ENCODE data around the gene DCTN3. TPM values are rescaled to one million over a fixed set of nuclear protein-coding genes. Genes with fewer than 3 reads are reported as not detected.
A peak's percentile ranks its signal among the peaks of the same experiment; 100 is the strongest.
"Not testable (repeated sequence)": the region's sequence is repeated elsewhere in the genome, so short reads cannot be mapped to it uniquely, and the experiment has no call there.

The DCTN3 gene
- total and polyA plus RNA-seq, 5 experiments from 2014 or later: 60.0 to 140 (median 117) TPM

DNA sequence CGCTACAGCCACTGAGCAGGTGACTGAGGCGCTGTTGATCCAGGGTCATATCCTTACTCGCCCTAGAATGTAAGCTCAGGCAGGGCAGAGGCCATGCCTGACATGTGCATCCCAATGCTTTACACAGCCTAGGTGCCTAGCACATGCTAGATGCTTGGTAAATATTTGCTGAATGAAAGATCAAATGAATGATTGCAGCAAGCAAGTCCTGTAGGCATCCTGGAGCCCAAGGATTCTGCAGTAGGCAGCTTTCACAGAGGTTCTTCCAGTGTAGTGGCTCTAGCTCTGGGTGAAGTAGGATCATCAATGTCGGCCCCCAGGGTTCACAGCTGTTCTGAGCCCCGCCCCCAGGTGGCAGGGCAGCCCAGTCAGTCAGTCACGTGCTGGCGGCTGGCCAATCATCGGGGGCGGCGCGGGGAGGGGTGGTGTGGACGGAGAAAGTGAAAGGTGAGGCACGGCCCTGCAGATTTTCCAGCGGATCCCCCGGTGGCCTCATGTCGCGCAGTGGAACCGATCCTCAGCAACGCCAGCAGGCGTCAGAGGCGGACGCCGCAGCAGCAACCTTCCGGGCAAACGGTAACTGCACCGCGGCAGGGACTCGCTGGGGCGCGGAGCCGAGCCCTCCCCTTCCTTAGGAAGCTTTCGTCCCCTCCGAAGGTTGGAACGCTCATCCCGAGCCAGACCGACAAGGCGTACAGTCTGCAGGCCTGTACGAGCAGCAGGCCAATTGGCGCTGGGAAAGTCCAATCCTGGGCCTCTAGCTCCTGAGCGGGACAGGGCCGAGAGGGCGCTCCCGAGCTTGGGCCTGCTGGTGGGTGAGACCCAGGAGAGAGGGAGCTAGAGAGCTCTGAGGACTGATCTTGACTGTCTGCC lies 26.2 kb upstream of the DCTN3 start, which contains the start of gene GALT:
Gene GALT (plus strand): TSS at position 465 of the 873 bp plus-strand sequence. CDS start 30 bp downstream, at position 495.
- Mint-ChIP-seq H3K27me3 (no peaks in the 10 kb centered on the region), H3K4me3 (peak within 1 kb of the TSS; percentile 91 to 96 (median 93)), H3K36me3 (peaks cover 0 to 36% (median 6%) of the 10 kb centered on the region in 3 donors), H3K27ac (peak within 1 kb of the TSS; percentile 85 to 95 (median 92)), H3K4me1 (peaks cover 24 to 42% (median 31%) of the 10 kb centered on the region in 4 donors), H3K9me3 (no peaks in the 10 kb centered on the region)
- POLR2A ChIA-PET: interaction anchor here (0.5 to 4.1 kb wide), 17 partner anchors 9 to 601 kb away, joined by 3 to 55 read pairs (median 5); partner anchors contain the start of genes ARID3C, CCL27, DCTN3 and ENHO
- peak; percentile 89 to 90 for ATAC-seq
- peak; percentile 87 to 98 (median 94) for DNase-seq

DNA sequence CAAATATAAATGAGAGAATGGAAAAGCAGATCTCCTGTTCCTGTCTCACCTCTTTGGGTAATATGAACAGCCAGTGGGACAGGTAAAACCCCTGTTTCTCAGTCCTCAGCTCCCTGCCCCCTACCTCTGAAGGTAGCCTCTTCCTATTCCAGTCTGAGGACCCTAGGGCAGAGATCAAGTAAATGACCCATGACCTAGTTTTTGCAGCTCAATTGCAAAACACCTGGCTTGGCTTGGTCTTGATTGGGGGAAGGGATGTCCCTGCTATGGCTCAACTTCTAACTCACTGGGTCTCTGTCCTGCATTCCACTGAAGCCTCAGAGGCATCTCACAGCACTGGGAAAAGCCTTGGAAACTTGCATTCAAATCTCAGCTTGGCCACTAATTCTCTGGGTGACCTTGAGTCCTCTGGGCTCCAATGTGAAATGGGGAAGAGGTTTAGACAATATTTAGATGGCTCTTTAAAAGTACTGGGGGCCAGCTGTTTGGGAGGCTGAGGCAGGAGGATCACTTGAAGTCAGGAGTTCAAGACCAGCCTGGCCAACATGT lies 24.5 kb upstream of the DCTN3 start:
- H3K27ac Mint-ChIP-seq: peak overlapping the region in 1 of 10 donors; percentile 86
- no peaks in the 10 kb centered on the region for H3K27me3 Mint-ChIP-seq
- no peaks in the 10 kb centered on the region for H3K9me3 Mint-ChIP-seq
- H3K36me3 Mint-ChIP-seq: peaks cover 0 to 21% (median 6%) of the 10 kb centered on the region in 3 donors
- POLR2A ChIA-PET: interaction anchor here (0.6 to 4.1 kb wide), 6 partner anchors 15 to 122 kb away, joined by 3 to 17 read pairs (median 4); partner anchors contain the start of genes ARID3C, DCTN3, ENHO and RPP25L
- peak overlapping the region in 2 of 10 donors; percentile 15 to 42 for H3K4me3 Mint-ChIP-seq
- DNase-seq (no peak), ATAC-seq (no peak)
- H3K4me1 Mint-ChIP-seq: peaks cover 24 to 38% (median 31%) of the 10 kb centered on the region in 4 donors

DNA sequence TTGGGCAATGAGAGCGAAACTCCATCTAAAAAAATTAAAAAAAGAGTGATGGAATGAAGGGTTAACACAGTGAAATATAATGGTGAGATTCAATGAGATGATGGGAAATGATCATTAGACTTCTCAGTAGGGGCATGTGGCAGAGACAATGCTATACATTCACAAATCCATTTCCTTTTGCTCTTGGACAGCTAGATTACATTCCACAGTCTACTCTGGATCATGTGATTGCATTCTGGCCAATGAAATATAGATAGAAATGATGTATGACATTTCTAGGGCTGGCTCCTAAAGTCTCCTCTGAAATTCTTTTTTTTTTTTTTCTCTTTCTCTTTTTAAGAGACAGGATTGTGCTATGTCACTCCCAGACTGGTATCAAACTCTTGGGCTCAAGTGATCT lies 22.4 kb upstream of the DCTN3 start:
- DNase-seq (no peak), ATAC-seq (no peak)
- Mint-ChIP-seq H3K4me3 (no peak overlapping the region), H3K27ac (peak overlapping the region in 1 of 10 donors; percentile 11), H3K27me3 (no peaks in the 10 kb centered on the region), H3K9me3 (no peaks in the 10 kb centered on the region), H3K36me3 (no peaks in the 10 kb centered on the region), H3K4me1 (peaks cover 15 to 29% (median 24%) of the 10 kb centered on the region in 4 donors)
- POLR2A ChIA-PET: interaction anchor here (0.5 to 0.7 kb wide), 2 partner anchors 309 to 825 kb away, joined by 4 read pairs; no protein-coding TSS in a partner anchor

DNA sequence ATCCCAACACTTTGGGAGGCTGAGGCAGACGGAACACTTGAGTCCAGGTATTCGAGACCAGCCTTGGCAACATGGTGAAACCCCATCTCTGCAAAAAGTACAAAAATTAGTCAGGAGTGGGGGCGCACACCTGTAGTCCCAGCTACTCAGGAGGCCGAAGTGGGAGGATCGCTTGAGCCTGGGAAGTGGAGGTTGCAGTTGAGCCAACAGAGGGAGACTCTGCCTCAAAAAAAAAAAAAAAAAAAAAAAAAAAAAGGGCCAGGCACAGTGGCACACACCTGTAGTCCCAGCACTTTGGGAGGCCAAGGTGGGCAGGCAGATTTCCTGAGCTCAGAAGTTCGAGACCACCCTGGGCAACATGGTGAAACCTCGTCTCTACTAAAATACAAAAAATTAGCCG lies 19.0 kb upstream of the DCTN3 start:
- H3K9me3 Mint-ChIP-seq, H3K36me3 Mint-ChIP-seq, H3K4me3 Mint-ChIP-seq, DNase-seq, H3K27me3 Mint-ChIP-seq, ATAC-seq: not testable (repeated sequence)
- POLR2A ChIA-PET: interaction anchor here (0.7 to 3.3 kb wide), 4 partner anchors 15 to 363 kb away, joined by 4 to 32 read pairs (median 4); no protein-coding TSS in a partner anchor
- Mint-ChIP-seq H3K4me1 (peaks cover 12 to 34% (median 30%) of the 10 kb centered on the region in 4 donors), H3K27ac (peak overlapping the region in 2 of 10 donors; percentile 93)

DNA sequence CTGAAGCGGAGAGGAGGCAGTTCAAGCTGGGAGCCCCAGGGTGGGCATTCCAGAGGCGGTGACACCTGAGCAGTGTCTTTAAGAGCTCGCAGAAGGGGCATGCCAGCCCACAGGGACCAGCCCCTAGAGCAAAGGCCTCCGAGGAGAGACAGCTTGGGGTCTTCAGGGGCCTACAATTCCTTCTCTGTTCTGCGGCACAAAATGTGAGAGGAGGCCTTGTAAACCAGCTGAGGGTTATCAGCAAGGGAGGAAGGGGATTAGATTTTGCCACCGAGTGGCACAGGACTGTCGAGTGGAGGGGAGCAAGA lies 17.8 kb upstream of the DCTN3 start:
- Mint-ChIP-seq H3K9me3 (no peaks in the 10 kb centered on the region), H3K4me1 (peaks cover 16 to 42% (median 34%) of the 10 kb centered on the region in 4 donors), H3K27ac (peak overlapping the region; percentile 91 to 96 (median 94)), H3K27me3 (no peaks in the 10 kb centered on the region), H3K36me3 (peaks cover 0 to 4% (median 0%) of the 10 kb centered on the region in 3 donors), H3K4me3 (peak overlapping the region; percentile 82 to 93 (median 90))
- POLR2A ChIA-PET: interaction anchor here (0.5 to 5.5 kb wide), 19 partner anchors 9 to 1348 kb away, joined by 3 to 55 read pairs (median 6); partner anchors contain the start of genes ARID3C, CCL27, DCTN3 and ENHO
- DNase-seq (no peak), ATAC-seq (no peak)

DNA sequence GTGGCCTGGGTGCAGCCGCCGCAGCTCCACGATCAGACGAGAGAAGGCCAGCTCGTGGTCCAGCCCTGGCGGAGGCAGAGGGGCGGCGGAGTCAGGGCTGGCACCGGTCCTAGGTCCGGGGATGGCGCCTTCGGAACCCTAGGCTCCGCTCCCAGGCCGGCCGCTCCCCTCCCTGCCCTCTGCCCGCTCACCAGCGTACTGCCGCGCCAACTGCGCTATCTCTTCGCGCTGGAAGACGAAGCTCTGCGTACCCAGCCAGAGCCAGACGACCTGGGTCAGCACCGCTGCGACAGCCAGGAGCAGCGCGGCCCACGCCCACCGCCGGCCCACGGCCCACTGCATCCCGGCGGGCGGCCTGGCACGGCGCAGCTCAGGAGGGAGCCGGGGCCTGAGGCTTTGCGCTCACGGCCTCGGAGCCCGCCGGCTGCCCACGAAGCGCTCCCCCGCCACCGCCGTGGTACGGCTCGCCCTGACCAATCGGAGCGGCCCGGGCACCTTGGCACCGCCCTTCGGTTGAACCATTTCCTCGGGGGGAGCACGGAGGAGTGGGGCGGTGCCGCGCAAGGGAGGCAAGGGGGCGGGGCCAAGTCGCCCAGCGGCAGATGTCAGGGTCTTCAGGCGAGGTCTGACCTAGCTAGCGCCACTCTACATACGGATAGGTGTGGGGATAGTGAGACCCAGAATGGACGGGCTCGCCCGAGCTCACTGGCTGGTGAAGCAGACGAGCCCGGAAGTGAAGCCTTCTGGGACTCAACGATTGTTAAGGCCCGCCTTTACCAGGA lies 17.3 kb upstream of the DCTN3 start, which contains the start of gene SIGMAR1:
Gene SIGMAR1 (minus strand): TSS at position 432 of the 782 bp plus-strand sequence. CDS start 90 bp downstream, at position 342.
- H3K9me3 Mint-ChIP-seq: no peaks in the 10 kb centered on the region
- H3K4me1 Mint-ChIP-seq: peaks cover 18 to 42% (median 34%) of the 10 kb centered on the region in 4 donors
- DNase-seq: peak; percentile 85 to 97 (median 93)
- peaks cover 0 to 4% (median 0%) of the 10 kb centered on the region in 3 donors for H3K36me3 Mint-ChIP-seq
- no peaks in the 10 kb centered on the region for H3K27me3 Mint-ChIP-seq
- ATAC-seq: peak; percentile 89 to 92
- POLR2A ChIA-PET: interaction anchor here (0.6 to 5.5 kb wide), 20 partner anchors 8 to 1348 kb away, joined by 3 to 55 read pairs (median 6); partner anchors contain the start of genes ARID3C, CCL27, DCTN3 and ENHO
- peak within 1 kb of the TSS; percentile 82 to 93 (median 90) for H3K4me3 Mint-ChIP-seq
- peak within 1 kb of the TSS; percentile 91 to 96 (median 94) for H3K27ac Mint-ChIP-seq

DNA sequence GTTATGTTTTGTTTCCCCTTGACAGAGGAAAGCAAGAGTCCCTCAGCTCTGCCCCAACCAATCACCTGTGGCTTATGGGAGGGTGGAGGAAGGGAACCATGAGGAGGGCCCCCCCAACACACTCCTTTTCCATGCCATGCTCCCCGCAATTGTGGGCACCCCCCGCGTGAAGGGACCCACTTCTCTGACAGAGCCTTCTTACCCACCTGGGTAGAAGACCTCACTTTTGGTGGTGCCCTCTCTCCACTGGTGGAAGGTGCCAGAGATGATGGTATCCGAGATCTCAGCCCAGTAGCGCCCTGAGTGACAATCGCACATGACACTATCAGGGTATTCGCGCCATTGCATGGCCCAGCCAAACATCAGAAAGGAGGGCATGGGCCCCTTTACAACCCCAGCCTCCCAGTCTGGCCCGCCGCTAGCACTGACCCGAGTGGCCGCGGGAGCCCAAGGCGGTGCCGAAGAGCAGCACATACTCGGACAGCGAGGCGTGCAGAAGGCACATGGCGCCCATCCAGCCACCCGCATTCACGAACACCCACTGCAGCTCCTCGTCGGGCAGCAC lies 16.6 kb upstream of the DCTN3 start:
- ATAC-seq (no peak), DNase-seq (no peak)
- H3K36me3 Mint-ChIP-seq: peaks cover 0 to 4% (median 0%) of the 10 kb centered on the region in 3 donors
- H3K9me3 Mint-ChIP-seq: no peaks in the 10 kb centered on the region
- peak overlapping the region; percentile 63 to 95 (median 89) for H3K27ac Mint-ChIP-seq
- no peaks in the 10 kb centered on the region for H3K27me3 Mint-ChIP-seq
- POLR2A ChIA-PET: interaction anchor here (0.6 to 5.5 kb wide), 14 partner anchors 9 to 1020 kb away, joined by 3 to 55 read pairs (median 8); partner anchors contain the start of genes CCL27, DCTN3, GALT and IL11RA
- H3K4me1 Mint-ChIP-seq: peaks cover 20 to 42% (median 34%) of the 10 kb centered on the region in 4 donors
- H3K4me3 Mint-ChIP-seq: peak overlapping the region; percentile 82 to 93 (median 90)

DNA sequence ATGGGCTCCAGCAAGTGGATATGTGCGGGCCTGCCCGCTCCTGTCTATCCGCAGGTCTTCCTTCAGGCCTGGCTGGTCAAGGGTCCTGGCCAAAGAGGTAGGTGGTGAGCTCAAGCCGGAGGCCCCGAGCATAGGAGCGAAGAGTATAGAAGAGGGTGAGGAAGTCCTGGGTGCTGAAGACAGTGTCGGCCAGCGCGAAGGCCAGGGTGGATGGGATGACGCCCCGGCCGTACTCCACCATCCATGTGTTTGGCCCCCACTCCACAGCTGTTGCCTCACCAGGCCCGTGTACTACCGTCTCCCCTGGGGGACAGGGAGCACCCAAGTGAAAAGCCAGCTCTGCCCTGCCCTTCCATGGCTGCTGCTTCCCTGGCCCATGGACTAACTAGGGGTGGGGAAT lies 15.3 kb upstream of the DCTN3 start:
- Mint-ChIP-seq H3K4me3 (peak overlapping the region in 9 of 10 donors; percentile 14 to 86 (median 49)), H3K9me3 (no peaks in the 10 kb centered on the region), H3K36me3 (peaks cover 0 to 4% (median 0%) of the 10 kb centered on the region in 3 donors), H3K27me3 (peaks cover 0 to 4% (median 0%) of the 10 kb centered on the region in 5 donors), H3K4me1 (peaks cover 20 to 42% (median 34%) of the 10 kb centered on the region in 4 donors), H3K27ac (peak overlapping the region in 2 of 10 donors; percentile 4 to 73)
- POLR2A ChIA-PET: interaction anchor here (0.6 to 5.5 kb wide), 6 partner anchors 11 to 603 kb away, joined by 3 to 51 read pairs (median 14); partner anchors contain the start of genes CCL27, DCTN3, GALT and RPP25L
- no peak for ATAC-seq
- no peak for DNase-seq

DNA sequence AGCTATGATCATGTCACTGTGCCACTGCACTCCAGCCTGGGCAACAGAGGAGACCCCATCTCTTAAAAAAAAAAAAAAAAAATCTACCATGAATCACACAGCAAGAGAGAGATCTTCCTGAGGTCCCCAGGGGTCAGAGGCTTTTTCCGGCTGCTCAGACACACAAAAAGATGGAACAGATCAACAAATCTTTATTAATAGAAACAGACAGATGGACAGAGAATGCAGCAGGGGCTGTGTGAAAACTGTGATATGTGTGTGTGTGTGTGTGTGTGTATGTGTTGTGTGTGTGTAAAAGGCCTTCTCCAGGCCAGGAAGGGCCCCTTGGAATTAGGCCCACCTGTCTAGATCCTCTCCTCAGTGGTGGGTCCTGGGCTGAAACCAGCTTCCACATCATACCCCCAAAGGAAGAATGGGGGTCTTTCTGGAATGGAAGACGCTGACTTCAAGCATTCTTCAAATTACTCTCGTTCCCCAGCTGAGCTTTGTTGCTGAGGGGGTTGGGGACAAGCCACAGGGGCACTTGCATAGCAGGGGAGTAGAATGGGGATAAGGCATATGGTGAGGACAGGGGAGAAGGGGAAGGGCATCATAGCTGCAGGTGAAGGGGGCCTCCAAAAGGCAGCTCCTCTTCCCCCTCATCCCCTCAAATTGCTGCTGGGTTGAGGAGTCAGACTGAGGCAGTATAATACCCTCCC lies 14.4 kb upstream of the DCTN3 start:
- DNase-seq (no peak), ATAC-seq (no peak)
- peak overlapping the region in 3 of 10 donors; percentile 18 to 67 (median 49) for H3K4me3 Mint-ChIP-seq
- POLR2A ChIA-PET: interaction anchor here (0.6 to 5.5 kb wide), 7 partner anchors 12 to 602 kb away, joined by 3 to 51 read pairs (median 6); partner anchors contain the start of genes DCTN3, GALT and RPP25L
- peak overlapping the region in 2 of 10 donors; percentile 20 to 25 for H3K27ac Mint-ChIP-seq
- peaks cover 0 to 4% (median 0%) of the 10 kb centered on the region in 3 donors for H3K36me3 Mint-ChIP-seq
- H3K27me3 Mint-ChIP-seq: peaks cover 0 to 12% (median 3%) of the 10 kb centered on the region in 5 donors
- H3K4me1 Mint-ChIP-seq: peaks cover 23 to 42% (median 36%) of the 10 kb centered on the region in 4 donors
- no peaks in the 10 kb centered on the region for H3K9me3 Mint-ChIP-seq

DNA sequence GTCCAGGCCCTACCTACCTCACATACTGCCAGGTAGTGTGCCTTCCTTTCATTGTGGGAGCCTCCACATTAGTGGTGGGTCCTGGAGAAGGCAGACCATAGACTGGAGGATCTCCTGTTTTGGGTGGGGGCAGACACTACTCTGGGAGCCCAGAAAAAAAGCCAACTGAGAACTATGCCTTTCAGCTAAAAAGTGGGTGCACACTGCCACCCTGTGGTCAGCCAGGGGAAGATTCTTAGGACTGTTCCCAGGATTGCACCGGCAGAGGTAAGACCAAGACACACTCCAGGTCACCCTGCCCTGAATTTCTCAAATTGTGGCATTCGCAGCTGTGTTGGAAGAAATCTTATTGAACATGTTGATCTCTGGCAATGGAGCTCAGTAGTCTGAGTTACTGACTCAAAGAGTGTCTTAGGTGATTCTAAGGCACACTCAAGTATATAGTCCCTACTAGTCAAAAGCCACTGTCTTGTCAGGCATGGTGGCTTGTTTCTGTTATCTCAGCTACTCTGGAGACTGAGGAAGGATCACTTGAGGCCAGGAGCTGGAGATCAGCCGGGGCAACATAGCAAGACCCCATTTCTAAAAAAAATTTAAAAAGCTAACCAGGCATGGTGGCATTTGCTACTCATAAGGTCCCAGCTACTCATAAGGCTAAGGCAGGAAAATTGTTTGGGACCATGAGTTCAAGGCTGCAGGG lies 13.7 kb upstream of the DCTN3 start:
- DNase-seq (peak; percentile 61 to 86 (median 74)), ATAC-seq (peak; percentile 17 to 26)
- POLR2A ChIA-PET: interaction anchor here (1.5 to 5.5 kb wide), 4 partner anchors 11 to 22 kb away, joined by 3 to 51 read pairs (median 12); partner anchors contain the start of genes DCTN3, GALT and RPP25L
- Mint-ChIP-seq H3K4me1 (peaks cover 26 to 49% (median 40%) of the 10 kb centered on the region in 4 donors), H3K36me3 (peaks cover 0 to 4% (median 0%) of the 10 kb centered on the region in 3 donors), H3K4me3 (peak overlapping the region in 3 of 10 donors; percentile 8 to 55 (median 24)), H3K27ac (peak overlapping the region in 3 of 10 donors; percentile 1 to 8 (median 2)), H3K27me3 (peaks cover 2 to 19% (median 10%) of the 10 kb centered on the region in 5 donors), H3K9me3 (no peaks in the 10 kb centered on the region)

All from naive thymus-derived CD8-positive, alpha-beta T cell (primary cell).